SK-N-SH treated with all-trans-retinoic acid at 6 μM for 48 hours (cell line): Measurements from ENCODE around the gene ZNF710.

Source experiments
- PATZ1 ChIP-seq: fragments of 250-450 bp; sonication (Bioruptor Pico); IDR thresholded peaks from 2 replicates; pipeline ENCODE4 v1.8.0; 2020; ENCODE audit warnings: mild to moderate bottlenecking, moderate library complexity, borderline replicate concordance
- RARB ChIP-seq: fragments of 250-450 bp; sonication (Bioruptor Pico); IDR thresholded peaks from 2 replicates; pipeline ENCODE4 v1.8.0; 2021; ENCODE audit warnings: mild to moderate bottlenecking, moderate library complexity

GRCh38 chr15:90091156-90091931 is 90.2 kb downstream of the ZNF710 start:
- TF ChIP-seq PATZ1 (CRISPR knock-in tag) (no peak), RARB (CRISPR knock-in tag) (no peak)
